ENCODE data around the gene AP3B1.

The AP3B1 gene

DNA sequence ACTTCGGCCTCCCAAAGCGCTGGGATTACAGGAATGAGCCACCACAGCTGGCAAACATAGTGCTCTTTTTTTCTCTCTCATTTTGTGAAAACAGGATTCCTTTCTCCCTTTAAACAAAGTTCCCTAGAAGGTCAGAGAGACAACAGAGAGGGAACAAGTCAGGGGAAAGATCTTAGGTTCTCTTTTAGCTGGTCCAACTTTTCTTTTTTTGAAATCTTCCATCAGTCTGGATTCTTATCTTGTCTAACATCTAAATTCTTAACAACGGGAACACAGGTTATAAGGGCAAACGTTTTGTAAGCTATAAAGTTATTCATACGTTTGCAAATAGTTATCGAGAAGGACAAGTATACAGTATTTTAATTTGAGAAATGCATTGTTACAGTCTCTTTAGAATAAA, 294.3 kb downstream of the AP3B1 start:
- no peak overlapping the region for H3K4me3 ChIP-seq (ENCODE audit: low read depth, low read length)
- TF ChIP-seq, protein P1, sequence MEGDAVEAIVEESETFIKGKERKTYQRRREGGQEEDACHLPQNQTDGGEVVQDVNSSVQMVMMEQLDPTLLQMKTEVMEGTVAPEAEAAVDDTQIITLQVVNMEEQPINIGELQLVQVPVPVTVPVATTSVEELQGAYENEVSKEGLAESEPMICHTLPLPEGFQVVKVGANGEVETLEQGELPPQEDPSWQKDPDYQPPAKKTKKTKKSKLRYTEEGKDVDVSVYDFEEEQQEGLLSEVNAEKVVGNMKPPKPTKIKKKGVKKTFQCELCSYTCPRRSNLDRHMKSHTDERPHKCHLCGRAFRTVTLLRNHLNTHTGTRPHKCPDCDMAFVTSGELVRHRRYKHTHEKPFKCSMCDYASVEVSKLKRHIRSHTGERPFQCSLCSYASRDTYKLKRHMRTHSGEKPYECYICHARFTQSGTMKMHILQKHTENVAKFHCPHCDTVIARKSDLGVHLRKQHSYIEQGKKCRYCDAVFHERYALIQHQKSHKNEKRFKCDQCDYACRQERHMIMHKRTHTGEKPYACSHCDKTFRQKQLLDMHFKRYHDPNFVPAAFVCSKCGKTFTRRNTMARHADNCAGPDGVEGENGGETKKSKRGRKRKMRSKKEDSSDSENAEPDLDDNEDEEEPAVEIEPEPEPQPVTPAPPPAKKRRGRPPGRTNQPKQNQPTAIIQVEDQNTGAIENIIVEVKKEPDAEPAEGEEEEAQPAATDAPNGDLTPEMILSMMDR (IDR thresholded peaks at IDR 0.05; ENCODE audit: low read depth, low read length, missing control alignments) = no peak
- in situ Hi-C loops (cut with HindIII; ENCODE audit: low sequenced_read_pairs) = no loop called here
- no peak for DNase-seq (ENCODE audit: low read depth)

DNA sequence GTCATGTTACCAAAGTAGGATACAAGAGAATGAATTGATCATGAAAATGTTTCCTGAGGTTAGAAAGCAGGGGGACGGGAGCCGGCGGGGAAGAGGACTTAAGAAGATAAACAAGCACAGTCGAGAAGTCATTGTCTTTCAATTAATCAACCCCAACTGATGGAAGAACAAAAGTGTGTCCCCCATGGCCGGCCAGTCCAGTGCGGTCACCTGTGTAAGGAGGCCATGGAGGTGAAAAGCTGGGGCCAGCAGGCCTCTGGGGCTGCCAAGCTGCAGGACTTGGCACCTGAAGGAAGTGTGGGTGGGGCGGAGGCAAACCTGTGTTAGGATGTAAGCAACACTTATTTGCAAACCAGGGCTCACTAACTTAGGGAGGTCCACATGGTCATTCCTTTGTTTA, 295.1 kb downstream of the AP3B1 start:
- DNase-seq (ENCODE audit: low read depth) = no peak
- no peak overlapping the region for H3K4me3 ChIP-seq (ENCODE audit: low read depth, low read length)
- TF ChIP-seq, protein P1 (IDR thresholded peaks at IDR 0.05; ENCODE audit: low read depth, low read length, missing control alignments) = no peak
- in situ Hi-C loops (cut with HindIII; ENCODE audit: low sequenced_read_pairs) = no loop called here

DNA sequence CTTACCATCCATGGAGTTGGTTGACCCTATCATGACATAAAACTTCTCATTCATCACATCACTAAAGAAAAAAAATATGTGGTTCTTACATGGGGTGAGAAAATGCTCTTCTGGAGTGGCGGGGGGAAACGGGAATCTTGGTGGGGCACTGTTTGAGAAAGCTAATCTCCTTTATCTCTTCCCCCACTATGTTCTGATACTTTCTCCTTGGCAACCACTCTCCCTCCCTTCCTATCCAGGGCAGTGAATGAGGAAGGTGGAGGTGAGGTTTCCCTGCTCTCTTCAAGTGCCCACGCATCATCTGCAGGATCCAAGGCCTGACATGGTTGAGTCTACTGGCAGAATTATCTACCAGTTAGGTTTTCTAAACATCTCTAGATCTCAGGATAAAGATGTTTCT, 297.6 kb downstream of the AP3B1 start:
- no peak overlapping the region for H3K4me3 ChIP-seq (ENCODE audit: low read depth, low read length)
- TF ChIP-seq, protein P1 (IDR thresholded peaks at IDR 0.05; ENCODE audit: low read depth, low read length, missing control alignments) = no peak
- no peak for DNase-seq (ENCODE audit: low read depth)
- in situ Hi-C loops (cut with HindIII; ENCODE audit: low sequenced_read_pairs) = no loop called here

DNA sequence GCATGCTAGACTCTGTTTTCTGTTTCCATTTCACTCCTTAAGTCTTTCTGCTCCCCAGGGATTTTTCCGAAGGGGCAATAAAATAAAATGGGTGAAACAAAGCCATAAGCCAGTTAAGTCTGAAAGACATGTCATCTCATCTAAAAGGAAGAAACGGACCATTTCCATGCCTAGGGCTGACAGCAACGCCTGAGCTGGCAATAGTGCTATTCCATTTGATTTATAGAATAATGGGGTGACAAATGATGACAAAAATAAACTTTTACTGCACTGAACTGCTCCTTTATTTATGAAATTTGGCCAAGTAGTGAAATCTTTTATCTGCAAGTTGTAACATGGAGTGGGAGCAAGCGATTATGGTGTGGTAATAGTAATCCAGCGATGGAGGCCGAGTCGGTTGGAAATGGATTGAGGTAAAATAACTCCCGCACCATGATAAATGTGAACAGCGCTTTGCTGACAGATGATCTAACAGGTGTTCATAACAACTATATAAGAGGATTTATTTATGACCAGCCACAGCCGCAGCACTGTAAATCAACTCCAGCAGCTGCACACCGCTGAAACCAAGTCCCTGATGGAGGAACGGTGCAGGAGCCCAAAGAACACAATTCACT, 298.6 kb downstream of the AP3B1 start:
- DNase-seq (ENCODE audit: low read depth) = no peak
- in situ Hi-C loops (cut with HindIII; ENCODE audit: low sequenced_read_pairs) = no loop called here
- TF ChIP-seq, protein P1 (IDR thresholded peaks at IDR 0.05; ENCODE audit: low read depth, low read length, missing control alignments) = no peak
- H3K4me3 ChIP-seq (ENCODE audit: low read depth, low read length) = no peak overlapping the region

- in situ Hi-C loops (cut with HindIII; ENCODE audit: low sequenced_read_pairs) = no loop called here
- no peak overlapping the region for H3K4me3 ChIP-seq (ENCODE audit: low read depth, low read length)
- TF ChIP-seq, protein P1 (IDR thresholded peaks at IDR 0.05; ENCODE audit: low read depth, low read length, missing control alignments) = no peak
Measured at GRCh38 chr5:77994943-77995342, 299.6 kb downstream of the AP3B1 start.

DNA sequence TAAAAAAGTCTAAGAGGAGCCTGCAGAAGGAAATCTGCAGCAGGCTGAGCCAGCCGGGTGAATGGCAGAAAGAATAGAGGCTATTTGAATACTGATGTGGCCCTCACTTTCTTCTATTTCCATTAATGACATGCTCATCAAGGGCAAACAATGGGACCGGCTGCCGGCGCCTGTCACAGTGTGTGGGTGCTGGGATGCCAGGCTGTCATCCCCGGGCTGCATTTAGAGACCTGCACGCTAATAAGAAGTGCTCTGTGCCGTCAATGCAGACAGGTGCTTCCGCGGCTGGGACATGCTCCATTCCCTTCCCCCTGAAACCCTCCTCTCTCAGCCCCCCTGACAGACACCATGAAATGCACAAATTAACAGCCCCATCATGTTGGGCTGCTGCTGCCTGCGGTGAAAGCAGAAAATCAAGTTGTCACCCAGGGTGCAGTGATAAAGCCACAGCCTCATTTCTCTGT, 300.6 kb downstream of the AP3B1 start:
- DNase-seq (ENCODE audit: low read depth) = no peak
- TF ChIP-seq, protein P1 (IDR thresholded peaks at IDR 0.05; ENCODE audit: low read depth, low read length, missing control alignments) = no peak
- in situ Hi-C loops (cut with HindIII; ENCODE audit: low sequenced_read_pairs) = no loop called here
- H3K4me3 ChIP-seq (ENCODE audit: low read depth, low read length) = no peak overlapping the region

More at GRCh38 chr5:77994943-77995342, 299.6 kb downstream of the AP3B1 start:
- DNase-seq (ENCODE audit: low read depth) = no peak
